ENCODE measurements around the gene JMJD1C.

- TF ChIP-seq POLR2A (IDR thresholded peaks at IDR 0.05; ENCODE audit: low read length) (no peak), NPAS2 (CRISPR knock-in tag; IDR thresholded peaks at IDR 0.05; ENCODE audit: borderline replicate concordance) (no peak), CTCF (IDR thresholded peaks at IDR 0.05) (no peak), MAX (IDR thresholded peaks at IDR 0.05) (no peak), E2F6 (IDR thresholded peaks at IDR 0.05; ENCODE audit: borderline replicate concordance, low read depth) (no peak), HOXA7 (CRISPR knock-in tag; IDR thresholded peaks at IDR 0.05) (no peak), RAD21 (conservative IDR thresholded peaks at IDR 0.05 in 1 of 2, IDR thresholded peaks at IDR 0.05 in 1 of 2) (no peak), RNF2 (IDR thresholded peaks at IDR 0.05; ENCODE audit: borderline replicate concordance, low read depth) (no peak), MAFK (IDR thresholded peaks at IDR 0.05; ENCODE audit: partially characterized antibody) (no peak), EP300 (IDR thresholded peaks at IDR 0.05) (no peak), NR3C1 (IDR thresholded peaks at IDR 0.05) (no peak), MAZ (IDR thresholded peaks at IDR 0.05; ENCODE audit: borderline replicate concordance, low read depth, low read length) (no peak), ZNF302 (CRISPR knock-in tag; IDR thresholded peaks at IDR 0.05) (no peak), ZFP36 (IDR thresholded peaks at IDR 0.05; ENCODE audit: borderline replicate concordance, partially characterized antibody) (no peak)
Observed at GRCh38 chr10:63504145-63504881, 38.5 kb upstream of the JMJD1C start.
